HG02678 (cell line): ENCODE measurements around the gene TPP1.

Experiments
- ATAC-seq: cut with Tn5 transposase; IDR thresholded peaks from one replicate; pipeline ENCODE4 v1.9.1; 2021; ENCODE audit warnings: mild to moderate bottlenecking, moderate library complexity; ENCODE audit not compliant: unreplicated experiment

TPP1 gene

DNA sequence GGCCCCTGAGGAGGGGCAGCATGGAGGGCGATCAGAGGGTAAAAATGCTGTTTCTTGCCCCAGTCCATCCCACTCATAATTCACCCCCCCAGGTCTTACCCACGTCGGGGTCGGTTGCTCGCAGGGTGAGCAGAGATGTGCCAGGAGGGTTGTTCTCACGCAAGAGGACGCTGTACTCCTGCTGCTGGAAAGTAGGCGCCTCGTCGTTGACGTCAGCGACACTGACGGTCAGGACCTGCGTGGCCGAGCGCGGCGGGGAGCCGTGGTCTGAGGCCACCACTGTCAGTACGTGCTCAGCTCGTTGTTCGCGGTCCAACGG, 10.3 kb upstream of the TPP1 start:
- ATAC-seq: no peak

DNA sequence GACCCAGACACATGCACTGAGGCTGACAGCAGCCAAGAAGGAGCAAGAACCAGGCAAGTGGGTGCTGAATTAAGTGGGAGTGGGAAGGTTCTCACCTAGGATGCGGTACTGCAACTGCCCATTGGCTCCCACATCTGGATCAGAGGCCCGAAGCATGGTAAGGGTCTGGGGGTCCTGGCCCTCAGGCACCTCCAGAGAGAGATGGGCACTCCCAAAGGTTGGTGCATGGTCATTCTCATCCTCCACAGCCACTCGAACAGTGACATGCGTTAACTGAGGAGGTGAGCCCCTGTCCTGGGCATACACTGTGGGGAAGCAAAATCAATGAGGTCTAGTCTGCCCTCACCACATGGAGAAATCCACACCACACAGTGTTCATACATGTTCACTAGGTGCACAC, 9.3 kb upstream of the TPP1 start:
- ATAC-seq: no peak

DNA sequence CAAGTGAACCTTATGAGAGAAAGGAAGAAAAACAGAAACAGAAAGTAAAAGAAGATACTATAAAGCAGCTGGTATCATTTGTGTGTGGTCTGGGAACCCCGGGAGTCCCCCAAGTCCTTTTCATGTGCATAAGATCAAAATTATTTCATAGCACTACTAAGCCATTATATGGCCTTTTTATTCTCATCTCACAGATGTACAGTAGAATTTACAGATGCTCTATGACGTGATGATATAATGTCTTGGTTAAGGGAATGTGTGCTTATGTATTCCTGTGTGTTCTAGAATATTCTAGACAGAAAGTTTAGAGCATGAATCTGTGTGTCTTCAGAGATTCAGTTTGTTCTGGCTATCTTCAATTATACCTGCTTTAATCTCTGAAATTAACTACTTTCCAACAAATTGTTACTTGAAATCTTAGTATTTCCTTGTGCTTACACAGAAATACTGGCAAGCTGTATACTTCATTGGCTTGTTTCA, 8.6 kb upstream of the TPP1 start:
- peak; percentile 80 for ATAC-seq

DNA sequence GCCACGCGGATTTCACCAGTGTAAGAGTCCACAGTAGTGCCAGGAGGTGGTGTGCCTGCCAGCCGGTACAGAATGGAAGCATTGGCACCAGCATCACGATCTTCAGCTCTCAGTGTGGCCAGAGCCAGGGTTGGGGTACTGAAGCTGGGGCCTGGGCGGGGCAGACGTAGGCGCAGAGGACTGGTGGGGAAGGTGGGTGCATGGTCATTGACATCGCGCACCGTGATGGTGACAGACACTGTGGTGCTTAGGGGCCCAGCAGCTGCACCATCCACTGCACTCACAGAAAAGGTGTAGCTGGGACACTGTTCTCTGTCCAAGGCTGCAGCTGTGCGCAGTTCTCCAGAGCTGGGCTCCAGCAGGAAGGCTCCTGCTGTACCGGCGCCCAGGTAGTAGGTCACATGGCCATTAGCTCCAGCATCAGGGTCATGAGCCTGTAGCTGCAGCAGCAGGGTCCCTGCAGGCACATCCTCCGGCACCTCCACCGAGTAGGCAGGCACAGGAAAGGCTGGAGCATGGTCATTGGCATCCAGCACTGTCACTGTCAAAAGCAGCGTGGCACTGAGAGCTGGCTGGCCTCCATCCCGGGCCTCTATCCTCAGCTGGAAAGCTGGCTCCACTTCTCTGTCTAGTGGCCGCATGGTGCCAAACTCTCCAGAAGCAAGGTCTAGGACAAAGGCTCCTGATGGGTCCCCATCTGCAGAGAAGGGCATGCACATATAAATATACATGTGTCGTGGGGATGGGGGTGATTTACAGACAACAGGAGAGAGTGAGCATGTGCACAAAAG, 7.9 kb upstream of the TPP1 start:
- ATAC-seq: peak; percentile 2

DNA sequence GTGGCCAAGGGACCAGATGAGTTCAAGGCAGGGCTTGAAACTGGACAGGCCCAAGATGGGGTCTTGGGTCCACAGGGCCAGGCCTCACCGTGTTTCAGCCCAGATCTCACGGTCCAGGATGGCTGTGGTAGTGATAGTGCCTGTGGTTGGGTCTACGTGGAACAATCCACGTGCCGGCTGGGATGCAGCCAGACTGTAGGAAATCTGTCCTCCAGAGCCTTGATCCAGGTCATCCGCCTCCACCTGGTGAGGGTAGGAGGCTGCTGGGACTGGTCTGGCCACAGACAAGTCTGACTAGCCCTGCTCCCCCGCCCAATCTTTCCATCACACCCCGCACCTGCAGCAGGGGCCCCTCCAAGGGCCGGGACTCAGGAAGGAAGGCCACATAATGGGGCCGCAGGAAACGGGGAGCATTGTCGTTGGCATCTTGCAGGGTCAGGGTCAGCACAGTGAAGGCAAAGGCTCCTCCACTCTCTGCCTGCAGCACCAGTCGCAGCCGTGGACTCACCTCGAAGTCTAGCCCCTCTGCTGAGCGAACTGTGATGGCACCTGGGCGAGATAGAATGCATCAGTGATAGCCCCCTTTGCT, 6.7 kb upstream of the TPP1 start:
- no peak for ATAC-seq

DNA sequence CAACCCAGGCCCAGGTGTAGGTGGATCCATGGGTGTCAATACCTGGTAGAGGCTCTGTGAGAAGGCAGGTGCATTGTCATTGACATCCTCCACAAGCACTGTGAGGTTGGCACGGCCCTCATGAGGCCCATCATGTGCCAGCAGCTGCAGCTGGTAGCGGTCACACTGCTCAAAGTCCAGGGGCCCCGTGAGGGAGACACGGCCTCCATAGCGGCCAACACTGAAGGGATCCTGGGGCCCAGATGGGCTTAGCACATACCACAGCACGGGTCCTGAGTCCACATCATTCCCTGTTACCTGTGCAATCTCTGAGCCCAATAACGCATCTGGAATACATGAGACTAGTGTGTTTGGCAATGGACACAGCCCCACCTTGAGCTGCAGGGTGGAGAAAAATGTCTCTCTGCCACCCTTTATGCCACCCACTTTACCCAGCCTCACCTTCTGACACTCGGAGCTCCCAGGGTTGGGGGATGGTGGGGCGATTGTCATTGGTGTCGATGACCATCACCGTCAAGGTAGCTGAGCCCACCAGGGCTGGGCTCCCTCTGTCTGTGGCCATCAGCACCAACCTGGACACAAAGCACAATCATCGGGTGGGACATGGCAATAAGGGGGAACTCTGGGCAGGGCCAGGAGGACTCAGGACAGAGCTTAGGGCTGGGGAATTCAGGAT, 6.1 kb upstream of the TPP1 start:
- no peak for ATAC-seq

DNA sequence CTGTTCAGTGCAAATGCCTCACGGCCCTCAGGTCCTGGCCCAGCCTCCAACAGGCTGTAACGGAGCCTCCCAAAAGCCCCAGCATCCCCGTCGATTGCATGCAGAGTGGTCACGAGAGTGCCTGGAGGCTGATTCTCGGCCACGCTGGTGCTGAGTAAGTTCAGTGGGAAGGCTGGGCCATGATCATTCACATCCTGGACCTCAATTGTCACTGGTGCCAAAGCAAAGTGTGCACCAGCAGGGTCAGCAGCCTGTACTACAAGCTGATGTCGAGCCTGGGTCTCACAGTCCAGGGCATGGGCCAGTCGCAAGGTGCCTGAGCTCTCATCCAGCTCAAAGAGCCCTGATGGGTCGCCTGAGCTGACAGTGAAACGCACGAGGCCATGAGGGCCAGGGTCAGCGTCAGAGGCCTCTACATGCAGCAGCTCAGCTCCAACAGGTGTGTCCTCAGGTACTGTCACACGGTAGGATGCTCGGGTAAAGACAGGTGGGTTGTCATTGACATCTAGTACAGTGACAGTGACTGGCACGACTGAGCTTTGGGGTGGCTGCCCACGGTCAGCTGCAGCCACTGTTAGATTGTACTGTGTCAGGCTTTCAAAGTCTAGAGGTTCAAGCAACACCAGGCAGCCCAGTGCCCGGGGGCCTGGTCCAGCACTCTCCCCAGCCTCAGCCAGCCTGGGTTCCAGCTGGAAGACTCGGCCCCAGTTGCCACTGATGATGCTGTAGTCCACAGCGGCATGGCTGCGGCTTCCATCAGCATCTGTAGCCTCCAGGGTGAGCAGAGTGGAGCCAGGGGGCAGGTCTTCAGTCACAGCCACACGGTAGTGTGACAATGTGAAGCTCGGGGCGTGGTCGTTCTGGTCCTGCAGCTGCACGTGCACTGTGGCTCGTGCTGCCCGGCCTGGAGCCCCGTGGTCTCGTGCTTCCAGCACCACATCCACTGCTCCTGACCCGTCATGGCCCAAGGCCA, 4.5 kb upstream of the TPP1 start:
- ATAC-seq: no peak

DNA sequence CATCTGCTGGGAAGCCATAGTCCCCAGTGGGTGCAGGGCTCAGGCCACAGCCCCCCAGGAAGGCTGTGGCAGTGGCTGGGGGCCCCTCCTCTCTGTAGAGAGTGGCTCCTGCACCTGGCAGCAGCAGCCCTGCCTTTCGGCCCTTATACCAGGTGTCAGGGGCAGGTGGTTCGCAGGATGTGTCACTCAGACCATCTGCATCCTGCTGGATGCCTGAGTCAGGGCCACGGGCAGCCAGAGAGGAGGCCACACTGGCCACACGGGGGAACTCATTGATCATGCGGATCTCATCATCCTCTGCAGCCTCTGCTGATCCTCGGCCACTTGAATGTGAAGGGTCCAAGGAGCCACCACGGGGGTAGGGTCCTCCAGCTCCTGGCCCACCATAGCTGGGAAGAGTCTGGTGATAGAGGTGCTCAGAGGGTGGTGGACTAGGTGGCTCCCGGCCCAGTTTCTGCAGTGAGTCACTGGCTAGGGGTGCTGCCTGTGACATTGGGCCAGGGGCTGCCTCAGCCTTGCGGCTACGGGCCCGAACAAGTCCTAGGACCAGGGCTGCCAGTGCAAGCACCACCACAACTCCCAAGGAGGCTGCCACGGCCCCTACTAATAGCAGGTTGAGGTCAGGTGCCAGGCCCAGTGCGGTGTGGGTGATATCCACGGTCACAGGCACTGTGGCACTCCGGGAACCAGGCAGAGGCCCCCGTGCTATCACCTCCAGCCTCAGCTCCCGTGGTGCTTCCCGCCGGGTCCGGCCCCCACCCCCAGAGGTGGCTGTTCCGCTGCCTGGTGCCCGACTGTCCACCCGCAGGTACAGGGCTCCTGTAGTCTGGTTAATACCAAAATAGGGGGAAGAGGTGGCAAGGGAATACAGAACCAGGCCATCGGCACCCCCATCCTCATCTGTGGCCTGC, 3.3 kb upstream of the TPP1 start:
- no peak for ATAC-seq

DNA sequence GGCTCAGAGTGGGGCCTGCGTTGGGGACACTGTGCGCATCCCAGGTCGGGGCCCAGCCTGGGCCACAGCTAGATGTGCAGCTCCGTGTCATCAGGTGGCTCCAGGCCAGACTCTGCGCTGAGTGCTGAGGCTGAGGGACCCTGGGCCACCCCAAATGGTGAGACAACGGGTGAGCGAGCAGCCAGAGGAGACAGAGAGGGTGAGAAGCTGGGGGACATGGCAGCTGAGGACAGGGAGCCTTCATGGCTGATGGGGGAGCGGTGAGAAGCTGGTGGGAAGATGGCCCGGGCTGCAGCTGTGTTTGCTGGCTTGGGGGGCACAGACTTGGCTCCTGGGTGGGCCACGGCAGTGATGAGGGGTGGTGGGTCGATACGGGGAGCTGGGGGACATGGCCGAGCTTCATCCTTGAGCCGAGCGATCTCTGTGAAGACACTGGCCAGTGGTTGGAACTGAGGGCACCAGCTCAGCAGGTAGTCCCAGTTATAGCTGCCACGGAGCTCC, 2.5 kb upstream of the TPP1 start:
- ATAC-seq: no peak

DNA sequence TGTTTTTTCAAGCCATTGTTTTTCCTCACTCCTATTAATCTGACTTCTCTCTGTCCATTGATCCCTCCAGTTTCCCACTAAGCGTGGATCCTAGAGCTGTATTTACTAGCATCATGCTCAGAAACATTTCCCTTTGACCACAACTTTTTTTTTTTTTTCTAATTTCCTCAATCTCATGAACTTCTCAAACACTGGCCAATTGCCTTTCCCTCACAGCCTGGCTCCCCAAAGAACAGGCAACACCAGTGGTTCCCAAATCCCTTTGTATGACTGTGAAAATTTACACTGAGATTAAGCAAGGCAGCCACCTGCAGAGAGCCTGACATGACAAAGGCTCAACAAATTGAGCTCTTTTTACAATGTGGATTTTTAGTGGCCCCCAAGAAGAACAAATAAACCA, 1.4 kb upstream of the TPP1 start:
- no peak for ATAC-seq

DNA sequence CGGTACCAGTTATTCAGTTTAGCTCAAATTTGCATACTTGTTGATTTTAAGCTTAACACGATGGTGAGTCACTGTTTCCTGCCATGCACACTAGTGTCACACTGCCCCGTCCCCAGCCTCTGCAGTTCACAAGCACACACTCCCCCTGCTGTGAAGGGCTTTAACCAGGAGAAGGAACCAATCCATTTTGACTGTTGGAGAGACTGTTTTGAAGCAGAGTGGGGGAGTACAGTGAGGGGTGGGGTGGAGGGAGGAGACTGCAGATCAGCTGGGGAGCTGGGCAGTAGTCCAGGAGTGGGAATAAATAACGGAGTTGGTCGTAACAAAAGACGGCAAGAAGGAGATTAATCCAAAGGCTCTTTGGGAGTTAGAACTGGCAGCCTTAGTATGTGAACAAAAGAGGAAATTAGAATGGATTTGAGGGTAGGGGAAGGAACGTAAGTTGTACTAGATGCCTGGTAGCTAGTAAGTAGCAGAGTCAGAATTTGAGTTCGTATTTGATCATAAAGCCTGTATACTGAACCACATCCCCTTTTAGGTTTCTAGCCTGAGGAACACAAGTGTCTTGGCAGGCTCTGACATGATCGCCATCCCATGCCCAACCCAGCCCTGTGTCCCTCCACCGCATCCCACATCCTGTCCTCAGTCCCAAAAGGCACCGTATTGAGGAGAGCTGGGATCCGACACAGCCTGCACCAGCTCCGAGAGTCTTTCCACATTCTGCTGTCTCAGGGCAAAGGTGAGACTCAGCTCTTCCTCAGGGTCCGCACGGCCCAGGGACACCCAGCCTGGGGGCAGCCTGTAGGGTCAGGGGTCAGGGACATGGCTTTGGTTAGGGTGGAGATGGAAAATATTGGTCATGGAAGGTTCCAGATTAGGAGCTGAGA, 862 bp downstream of the TPP1 start:
- no peak for ATAC-seq

DNA sequence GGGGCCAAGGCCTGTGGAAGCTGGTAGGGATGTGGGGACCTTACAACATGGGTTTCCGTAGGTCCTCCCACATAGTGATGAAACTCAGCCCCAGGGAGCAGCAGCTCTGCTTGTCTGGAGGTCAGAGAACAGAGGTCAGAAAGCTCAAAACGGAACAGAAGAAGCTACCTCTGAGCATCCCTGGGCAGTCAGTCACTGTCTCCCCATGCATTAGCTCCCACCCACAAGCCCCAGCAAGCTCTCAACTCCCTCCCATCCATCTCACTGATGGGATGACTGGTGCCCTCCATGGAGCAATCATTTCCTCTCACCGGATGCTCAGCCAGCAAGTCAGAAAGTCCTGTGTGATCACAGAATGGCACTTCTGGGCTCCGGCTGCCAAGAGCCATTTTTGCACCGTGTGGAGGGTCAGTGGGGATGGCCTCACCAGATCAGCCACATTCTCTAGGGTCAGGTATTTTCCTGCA, 1.9 kb downstream of the TPP1 start:
- no peak for ATAC-seq

DNA sequence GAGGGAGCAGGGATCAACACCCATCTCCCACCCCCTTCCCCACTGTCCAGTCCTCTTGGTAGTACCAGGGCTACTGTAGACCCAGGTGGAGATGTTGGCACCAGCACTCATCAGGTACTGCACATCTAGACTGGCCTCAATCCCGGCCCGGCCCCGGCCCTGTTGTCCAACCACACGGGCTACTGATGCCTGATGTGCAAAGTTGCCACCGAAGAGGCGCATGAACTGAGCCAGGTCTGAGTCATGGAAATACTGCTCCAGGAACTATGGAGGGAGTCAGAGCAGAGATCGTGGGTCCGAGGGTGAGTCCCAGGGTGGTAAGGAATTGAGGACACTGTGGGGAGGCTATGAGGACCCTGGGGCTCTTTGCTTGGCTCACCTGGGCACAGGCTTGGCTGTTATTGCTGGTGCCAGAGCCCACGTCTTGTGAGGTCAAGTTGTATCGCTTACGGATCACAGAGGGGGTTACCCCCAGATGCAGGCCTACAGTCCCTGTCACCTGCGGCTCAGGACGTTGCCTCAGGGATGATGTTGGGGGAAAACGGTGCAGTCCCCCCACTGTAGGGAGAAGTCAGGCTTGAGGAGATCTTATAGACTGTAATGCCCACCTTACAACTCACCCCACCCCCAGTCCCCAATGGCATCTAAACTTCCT, 2.5 kb downstream of the TPP1 start:
- no peak for ATAC-seq

DNA sequence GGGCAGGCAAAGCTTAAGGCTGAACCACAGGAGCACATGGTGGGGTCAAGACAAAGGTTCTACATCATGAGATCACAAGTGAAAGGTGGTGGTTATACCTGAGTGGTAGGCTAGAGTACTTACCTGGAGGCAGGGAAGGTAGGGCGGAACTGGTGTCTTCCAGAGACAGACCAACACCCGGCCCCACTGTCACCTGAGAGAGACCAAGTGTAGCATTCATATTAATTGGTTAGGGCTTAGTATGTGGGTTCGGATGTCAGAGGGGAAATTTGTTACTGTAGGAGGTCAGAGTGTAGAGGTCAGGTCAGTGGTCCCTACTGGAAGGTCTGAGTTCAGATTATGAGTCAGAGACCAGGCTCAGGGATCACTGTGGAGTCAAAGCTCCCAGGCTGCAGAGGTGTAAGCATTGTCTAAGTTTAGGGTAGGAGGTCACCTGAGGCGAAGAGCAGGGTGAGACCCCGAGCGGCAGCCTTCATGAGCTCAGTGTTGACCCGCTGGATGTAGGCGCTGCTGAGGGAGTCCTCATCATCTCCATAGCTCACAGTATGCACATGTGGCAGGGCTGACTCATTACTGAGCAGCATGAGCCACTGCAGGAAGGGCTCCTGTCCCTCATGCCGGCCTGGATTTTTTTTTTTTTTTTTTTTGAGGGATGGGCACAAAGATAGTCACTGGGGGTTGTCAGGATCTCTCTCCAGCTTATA, 3.2 kb downstream of the TPP1 start:
- no peak for ATAC-seq

DNA sequence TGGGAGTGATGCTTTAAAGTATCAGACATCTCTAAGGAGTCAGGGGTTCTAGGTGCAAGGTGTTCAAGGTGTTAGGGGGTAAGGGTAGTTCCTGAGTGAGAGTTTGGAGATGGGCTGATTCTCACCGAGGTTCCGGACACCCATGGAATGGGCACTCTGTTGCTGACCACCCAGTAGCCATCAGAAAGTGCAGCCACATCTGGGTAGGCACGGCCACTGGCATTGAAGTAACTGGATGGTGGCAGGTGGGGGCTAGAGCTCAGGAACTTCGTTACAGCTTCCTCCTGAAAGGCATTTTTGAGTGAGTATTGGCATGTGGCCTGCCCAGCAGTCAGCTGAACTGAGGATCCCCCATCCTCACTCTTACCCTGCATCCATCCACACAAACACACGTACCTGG, 4.2 kb downstream of the TPP1 start:
- no peak for ATAC-seq

DNA sequence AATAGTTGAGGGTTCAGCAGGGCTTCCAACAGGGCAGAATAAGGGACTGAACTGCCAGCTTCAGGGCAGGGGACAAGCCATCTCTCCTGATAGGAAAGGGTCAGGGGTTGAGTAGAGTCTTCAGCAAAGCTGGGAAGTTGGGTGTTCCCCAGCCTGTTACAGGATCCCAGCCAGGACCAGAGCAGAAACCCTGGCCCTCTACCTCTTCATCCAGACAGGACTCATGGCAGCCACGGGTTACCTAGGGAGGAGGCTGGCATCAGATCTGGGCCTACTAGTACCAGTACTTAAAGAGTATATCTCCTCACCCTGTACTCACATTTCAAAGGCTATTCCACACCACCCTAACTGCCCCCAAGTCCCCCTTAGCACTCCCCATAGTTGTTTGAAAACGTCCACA, 4.8 kb downstream of the TPP1 start:
- no peak for ATAC-seq

DNA sequence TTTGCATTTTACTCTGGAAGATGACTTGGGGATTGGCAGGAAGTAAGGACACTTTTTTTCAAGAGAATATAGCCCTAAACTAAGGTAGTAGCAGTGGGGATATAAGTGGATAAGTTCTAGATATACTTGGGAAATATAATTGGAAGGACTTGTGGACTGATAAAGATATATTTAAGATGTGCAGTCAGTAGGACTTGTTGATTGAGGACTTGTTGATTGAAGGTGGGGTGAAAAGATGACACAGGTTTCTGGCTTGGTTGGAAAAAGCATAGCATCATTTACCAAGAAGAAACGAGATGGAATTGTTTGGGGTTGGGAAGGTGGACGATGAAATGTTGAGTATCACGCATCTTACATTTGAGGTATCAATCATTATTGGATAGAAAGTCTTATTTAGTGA, 5.7 kb downstream of the TPP1 start:
- no peak for ATAC-seq
